Skeletal muscle tissue (tissue), 4 donors: Measurements from ENCODE around the gene S100B. TPM values are rescaled to one million over a fixed set of nuclear protein-coding genes. Genes with fewer than 3 reads are reported as not detected.

Experiments used
- H3K27ac ChIP-seq: one replicate; pipeline ENCODE4 v1.7.0; 2013; ENCODE audit warnings: mild to moderate bottlenecking, low read depth, low read length, inconsistent platforms
- H3K27me3 ChIP-seq, 3 donors: one replicate each; pipeline ENCODE4 v1.7.0; 2013; ENCODE audit warnings: low read length in 3 of 3; ENCODE audit not compliant: control insufficient read depth in 3 of 3, insufficient read depth in 3 of 3
- H3K36me3 ChIP-seq, 3 donors: one replicate each; pipeline ENCODE4 v1.7.0; 2013; ENCODE audit warnings: low read length in 3 of 3; ENCODE audit not compliant: control insufficient read depth in 3 of 3, insufficient read depth in 3 of 3
- H3K4me1 ChIP-seq, 3 donors: one replicate each; pipeline ENCODE4 v1.7.0; 2013; ENCODE audit warnings: low read length in 3 of 3, mild to moderate bottlenecking in 3 of 3; ENCODE audit not compliant: control insufficient read depth in 3 of 3, insufficient read depth in 3 of 3
- H3K4me3 ChIP-seq, 3 donors: one replicate each; pipeline ENCODE4 v1.7.0; 2013; ENCODE audit warnings: low read length in 3 of 3
- H3K9ac ChIP-seq, 3 donors: one replicate each; pipeline ENCODE4 v1.7.0; 2013; ENCODE audit warnings: low read length in 3 of 3, mild to moderate bottlenecking in 3 of 3, moderate library complexity in 2 of 3, low read depth in 1 of 3
- H3K9me3 ChIP-seq, 3 donors: one replicate each; pipeline ENCODE4 v1.7.0; 2013; ENCODE audit warnings: low read length in 3 of 3; ENCODE audit not compliant: control insufficient read depth in 3 of 3
- total RNA-seq: library from RNA; depleted of rRNA; stranded (reverse); fragments of >200 nt; gene quantifications from one replicate; pipeline ENCODE4 v1.2.3, GENCODE V29; 2014
- donor health status: Osteomylitis.

The S100B gene
- 25.6 TPM for total RNA-seq

- Histone ChIP-seq H3K27ac (no peak within 1 kb of the TSS), H3K9ac (no peak within 1 kb of the TSS), H3K36me3 (no peaks in the 10 kb centered on the region), H3K27me3 (peaks cover 0 to 12% (median 0%) of the 10 kb centered on the region in 3 donors), H3K9me3 (peaks cover 0 to 3% (median 0%) of the 10 kb centered on the region in 3 donors), H3K4me1 (peaks cover 0 to 2% (median 0%) of the 10 kb centered on the region in 3 donors), H3K4me3 (no peak within 1 kb of the TSS)
Observed at GRCh38 chr21:46604975-46605766, at the start of gene S100B. Gene S100B (minus strand): TSS chr21:46605082. CDS start chr21:46602415, 2,667 bp downstream.

- Histone ChIP-seq H3K36me3 (peaks cover 51 to 84% (median 75%) of the 10 kb centered on the region in 3 donors), H3K27ac (no peak overlapping the region), H3K9ac (no peak overlapping the region)
Observed at GRCh38 chr21:46651121-46651520, 46.2 kb upstream of the S100B start.

GRCh38 chr21:46650476-46651098 is 45.7 kb upstream of the S100B start:
- H3K27ac ChIP-seq: no peak overlapping the region
- H3K4me3 ChIP-seq: no peak overlapping the region
- no peaks in the 10 kb centered on the region for H3K4me1 ChIP-seq
- no peak overlapping the region for H3K9ac ChIP-seq
- H3K9me3 ChIP-seq: peaks cover 0 to 5% (median 0%) of the 10 kb centered on the region in 3 donors
- no peaks in the 10 kb centered on the region for H3K27me3 ChIP-seq
- H3K36me3 ChIP-seq: peaks cover 56 to 84% (median 79%) of the 10 kb centered on the region in 3 donors

More at GRCh38 chr21:46651121-46651520, 46.2 kb upstream of the S100B start:
- H3K9me3 ChIP-seq: peaks cover 0 to 5% (median 0%) of the 10 kb centered on the region in 3 donors
- H3K27me3 ChIP-seq: no peaks in the 10 kb centered on the region
- H3K4me1 ChIP-seq: no peaks in the 10 kb centered on the region
- H3K4me3 ChIP-seq: no peak overlapping the region

GRCh38 chr21:46649356-46649755 is 44.5 kb upstream of the S100B start:
- peaks cover 59 to 87% (median 84%) of the 10 kb centered on the region in 3 donors for H3K36me3 ChIP-seq
- H3K27me3 ChIP-seq: no peaks in the 10 kb centered on the region
- no peak overlapping the region for H3K4me3 ChIP-seq

GRCh38 chr21:46648539-46648938 is 43.7 kb upstream of the S100B start:
- H3K4me1 ChIP-seq: no peaks in the 10 kb centered on the region
- no peaks in the 10 kb centered on the region for H3K27me3 ChIP-seq
- no peak overlapping the region for H3K27ac ChIP-seq
- peaks cover 61 to 88% (median 84%) of the 10 kb centered on the region in 3 donors for H3K36me3 ChIP-seq
- H3K9me3 ChIP-seq: no peaks in the 10 kb centered on the region
- no peak overlapping the region for H3K4me3 ChIP-seq
- no peak overlapping the region for H3K9ac ChIP-seq

More at GRCh38 chr21:46649356-46649755, 44.5 kb upstream of the S100B start:
- Histone ChIP-seq H3K9ac (no peak overlapping the region), H3K27ac (no peak overlapping the region), H3K9me3 (no peaks in the 10 kb centered on the region), H3K4me1 (no peaks in the 10 kb centered on the region)

GRCh38 chr21:46646541-46647154 is 41.8 kb upstream of the S100B start:
- H3K4me1 ChIP-seq: no peaks in the 10 kb centered on the region
- H3K27ac ChIP-seq: no peak overlapping the region
- H3K9me3 ChIP-seq: no peaks in the 10 kb centered on the region
- H3K9ac ChIP-seq: no peak overlapping the region
- H3K4me3 ChIP-seq: no peak overlapping the region
- no peaks in the 10 kb centered on the region for H3K27me3 ChIP-seq
- H3K36me3 ChIP-seq: peaks cover 48 to 74% (median 74%) of the 10 kb centered on the region in 3 donors

- no peak overlapping the region for H3K27ac ChIP-seq
- H3K4me3 ChIP-seq: no peak overlapping the region
Observed at GRCh38 chr21:46645840-46646239, 41.0 kb upstream of the S100B start.

GRCh38 chr21:46643379-46644177 is 38.7 kb upstream of the S100B start:
- Histone ChIP-seq H3K4me1 (no peaks in the 10 kb centered on the region), H3K27me3 (no peaks in the 10 kb centered on the region), H3K27ac (no peak overlapping the region), H3K4me3 (no peak overlapping the region), H3K9me3 (no peaks in the 10 kb centered on the region), H3K36me3 (peaks cover 19 to 48% (median 45%) of the 10 kb centered on the region in 3 donors), H3K9ac (no peak overlapping the region)

More at GRCh38 chr21:46645840-46646239, 41.0 kb upstream of the S100B start:
- H3K27me3 ChIP-seq: no peaks in the 10 kb centered on the region
- H3K36me3 ChIP-seq: peaks cover 40 to 68% (median 67%) of the 10 kb centered on the region in 3 donors
- H3K9me3 ChIP-seq: no peaks in the 10 kb centered on the region
- H3K4me1 ChIP-seq: no peaks in the 10 kb centered on the region
- H3K9ac ChIP-seq: no peak overlapping the region

- no peak overlapping the region for H3K4me3 ChIP-seq
- peaks cover 17 to 43% (median 35%) of the 10 kb centered on the region in 3 donors for H3K36me3 ChIP-seq
- peaks cover 6 to 14% (median 10%) of the 10 kb centered on the region in 3 donors for H3K4me1 ChIP-seq
- no peaks in the 10 kb centered on the region for H3K27me3 ChIP-seq
- H3K9me3 ChIP-seq: no peaks in the 10 kb centered on the region
- no peak overlapping the region for H3K9ac ChIP-seq
- no peak overlapping the region for H3K27ac ChIP-seq
Observed at GRCh38 chr21:46641656-46642055, 36.8 kb upstream of the S100B start.
